ENCODE measurements around the gene THSD4.
"Not testable (repeated sequence)": the region's sequence is repeated elsewhere in the genome, so short reads cannot be mapped to it uniquely, and the experiment has no call there.

Gene THSD4

GRCh38 chr15:71350622-71351378, 235.5 kb downstream of the THSD4 start:
- DNase-seq (ENCODE audit: low read depth) = no peak

DNA sequence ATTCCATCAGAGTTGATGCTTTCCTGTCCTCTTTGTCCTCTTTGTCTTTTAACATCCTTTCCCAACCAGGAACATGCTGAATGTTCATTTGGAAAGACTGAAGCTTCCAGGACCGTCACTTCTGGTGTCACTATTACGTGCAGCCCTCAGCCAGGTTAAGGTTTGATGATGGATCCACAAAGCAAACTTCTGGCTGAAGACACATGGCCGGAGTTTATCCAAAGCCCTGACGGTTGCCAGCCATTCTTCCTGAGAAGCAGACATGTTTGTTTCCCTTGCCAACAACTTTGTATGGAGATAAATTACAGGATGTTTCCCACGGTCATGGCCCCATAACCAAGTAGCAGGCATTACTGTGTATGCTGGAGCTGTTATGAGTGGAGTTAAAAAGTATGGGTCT, 236.9 kb downstream of the THSD4 start:
- DNase-seq (ENCODE audit: low read depth) = no peak

DNA sequence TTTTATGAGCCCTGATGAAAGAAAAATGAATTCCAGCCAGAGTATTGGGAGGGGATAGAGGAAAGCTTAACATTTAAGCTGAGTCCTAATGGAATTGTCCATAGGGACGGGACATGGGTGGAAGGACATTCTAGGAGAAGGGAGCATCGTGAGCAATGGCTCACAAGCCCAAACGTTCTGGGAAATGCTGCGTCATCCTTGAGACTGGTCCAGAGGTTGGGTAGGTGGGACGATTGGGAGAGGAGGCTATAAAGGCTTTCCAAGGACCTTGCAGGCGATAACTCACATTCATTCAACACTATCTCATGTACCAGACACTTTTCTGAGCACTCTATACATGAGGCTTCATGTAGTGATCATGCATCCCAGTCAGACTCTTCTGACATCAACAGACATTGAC, 237.5 kb downstream of the THSD4 start:
- no peak for DNase-seq (ENCODE audit: low read depth)

GRCh38 chr15:71353171-71353570, 237.9 kb downstream of the THSD4 start:
- no peak for DNase-seq (ENCODE audit: low read depth)

DNA sequence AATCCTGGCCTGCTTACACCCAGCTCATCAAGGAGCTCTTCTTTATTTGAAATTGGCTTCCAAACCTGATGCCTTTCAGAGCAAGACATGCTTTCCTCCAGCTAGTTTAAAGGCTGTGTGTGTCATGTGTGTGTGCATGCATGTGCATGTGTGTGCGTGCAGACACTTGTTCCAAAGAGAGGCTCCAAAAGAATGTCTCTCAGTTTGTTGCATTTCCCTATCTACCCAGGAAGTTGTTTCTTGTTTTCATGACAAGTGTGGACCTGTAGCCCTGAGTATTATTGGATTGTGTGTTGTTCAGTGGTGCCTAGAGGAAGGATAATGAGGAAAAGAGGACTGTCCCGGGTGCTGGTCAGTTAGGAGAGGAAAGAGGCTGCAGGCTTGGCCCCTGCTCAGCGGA, 240.0 kb downstream of the THSD4 start:
- DNase-seq (ENCODE audit: low read depth) = no peak

GRCh38 chr15:71357321-71357732, 242.1 kb downstream of the THSD4 start:
- no peak for DNase-seq (ENCODE audit: low read depth)

DNA sequence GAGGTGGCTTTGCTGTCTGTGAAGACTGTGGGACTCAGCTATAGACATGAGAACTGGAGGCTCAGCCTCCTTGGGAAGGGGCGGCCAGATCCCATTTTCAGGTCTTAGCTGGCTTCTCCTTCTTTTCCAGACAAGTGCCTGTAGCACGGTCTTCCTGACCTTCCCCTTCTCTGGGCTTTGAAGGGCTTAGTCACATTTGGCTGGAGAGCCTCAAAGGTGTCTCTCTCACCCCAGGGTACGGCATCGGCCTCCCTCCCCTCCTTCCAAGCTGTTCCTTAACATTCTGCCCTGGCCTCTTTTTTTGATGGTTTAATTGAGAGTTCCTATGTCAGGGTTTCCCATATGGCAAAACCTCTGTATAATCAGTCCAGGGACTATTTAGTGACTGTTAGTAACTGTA, 242.7 kb downstream of the THSD4 start:
- no peak for DNase-seq (ENCODE audit: low read depth)

GRCh38 chr15:71359246-71359645, 244.0 kb downstream of the THSD4 start:
- DNase-seq (ENCODE audit: low read depth) = no peak

- DNase-seq (ENCODE audit: low read depth) = no peak
These were observed 247.3 kb downstream of the THSD4 start for GRCh38 chr15:71362556-71362955.

- no peak for DNase-seq (ENCODE audit: low read depth)
These were observed 248.0 kb downstream of the THSD4 start for GRCh38 chr15:71362987-71363968.

GRCh38 chr15:71364117-71364584, 248.9 kb downstream of the THSD4 start:
- no peak for DNase-seq (ENCODE audit: low read depth)

DNA sequence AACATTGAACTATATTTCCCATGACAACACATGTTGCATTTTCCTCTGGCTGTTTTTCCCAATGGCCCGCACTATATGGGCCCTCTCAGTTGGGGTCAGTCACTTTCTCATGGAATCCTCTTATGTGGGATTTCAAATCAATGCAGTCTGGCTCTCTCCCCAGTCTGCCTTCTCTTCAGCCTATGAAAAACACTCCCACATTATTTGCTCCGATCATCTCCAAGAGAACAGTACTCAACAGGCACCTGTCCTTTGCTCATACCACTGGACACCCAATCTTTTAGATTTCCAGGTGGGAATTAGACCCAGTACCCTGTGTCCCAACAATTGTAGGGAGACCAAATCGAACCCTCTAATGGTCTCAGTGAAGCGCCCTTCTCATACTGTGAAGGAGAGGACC, 251.3 kb downstream of the THSD4 start:
- no peak for DNase-seq (ENCODE audit: low read depth)

- no peak for DNase-seq (ENCODE audit: low read depth)
These were observed 251.7 kb downstream of the THSD4 start for GRCh38 chr15:71366926-71367325.

DNA sequence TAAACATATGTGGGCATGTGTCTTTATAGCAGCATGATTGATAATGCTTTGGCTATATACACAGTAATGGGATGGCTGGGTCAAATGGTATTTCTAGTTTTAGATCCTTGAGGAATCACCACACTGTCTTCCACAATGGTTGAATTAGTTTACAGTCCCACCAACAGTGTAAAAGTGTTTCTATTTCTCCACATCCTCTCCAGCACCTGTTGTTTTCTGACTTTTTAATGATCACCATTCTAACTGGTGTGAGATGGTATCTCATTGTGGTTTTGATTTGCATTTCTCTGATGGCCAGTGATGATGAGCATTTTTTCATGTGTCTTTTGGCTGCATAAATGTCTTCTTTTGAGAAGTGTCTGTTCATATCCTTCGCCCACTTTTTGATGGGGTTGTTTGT, 252.5 kb downstream of the THSD4 start:
- DNase-seq (ENCODE audit: low read depth) = not testable (repeated sequence)

GRCh38 chr15:71372769-71373168, 257.5 kb downstream of the THSD4 start:
- DNase-seq (ENCODE audit: low read depth) = not testable (repeated sequence)

GRCh38 chr15:71373917-71374316, 258.6 kb downstream of the THSD4 start:
- DNase-seq (ENCODE audit: low read depth) = no peak

- DNase-seq (ENCODE audit: low read depth) = peak; percentile 73
These were observed 259.5 kb downstream of the THSD4 start for GRCh38 chr15:71374607-71375352.

- DNase-seq (ENCODE audit: low read depth) = no peak
These were observed 260.7 kb downstream of the THSD4 start for GRCh38 chr15:71375934-71376333.

DNA sequence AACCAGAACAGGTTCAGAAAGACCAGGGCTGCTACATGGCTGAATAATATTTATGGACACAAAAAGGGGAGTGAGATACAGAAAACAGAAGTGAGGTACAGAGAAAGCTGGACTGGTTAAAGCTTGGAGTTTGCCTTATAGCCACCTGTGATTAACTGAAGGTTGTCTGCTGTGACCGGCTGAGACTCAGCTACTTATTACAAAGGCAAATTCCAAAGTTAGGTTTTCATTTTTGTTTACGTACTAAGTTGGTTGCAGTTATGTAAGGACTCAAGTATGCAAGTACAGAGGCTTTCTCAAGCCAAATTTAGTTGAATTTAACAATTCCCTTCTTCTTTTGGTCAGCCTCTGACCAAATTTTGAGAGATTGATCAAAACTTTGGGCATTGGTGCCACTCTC, 264.6 kb downstream of the THSD4 start:
- no peak for DNase-seq (ENCODE audit: low read depth)

DNA sequence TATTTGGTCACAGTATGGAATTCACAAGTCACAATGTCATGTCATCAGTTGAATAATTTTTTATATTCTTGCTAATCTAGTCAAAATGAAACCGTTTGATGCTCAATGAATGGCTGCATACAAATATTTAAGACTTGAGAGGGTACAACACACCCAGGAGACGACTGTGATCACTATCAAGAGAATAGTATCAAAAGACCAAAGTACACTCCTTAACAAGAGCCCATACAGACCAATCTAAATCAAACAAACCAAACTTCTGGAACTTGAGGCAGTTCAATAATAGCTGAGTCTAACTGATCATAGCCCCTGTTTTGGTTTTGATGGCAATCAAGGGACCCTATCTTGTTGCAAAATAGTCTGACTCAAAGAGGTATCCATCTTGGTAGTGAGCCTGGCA, 265.1 kb downstream of the THSD4 start:
- no peak for DNase-seq (ENCODE audit: low read depth)

DNA sequence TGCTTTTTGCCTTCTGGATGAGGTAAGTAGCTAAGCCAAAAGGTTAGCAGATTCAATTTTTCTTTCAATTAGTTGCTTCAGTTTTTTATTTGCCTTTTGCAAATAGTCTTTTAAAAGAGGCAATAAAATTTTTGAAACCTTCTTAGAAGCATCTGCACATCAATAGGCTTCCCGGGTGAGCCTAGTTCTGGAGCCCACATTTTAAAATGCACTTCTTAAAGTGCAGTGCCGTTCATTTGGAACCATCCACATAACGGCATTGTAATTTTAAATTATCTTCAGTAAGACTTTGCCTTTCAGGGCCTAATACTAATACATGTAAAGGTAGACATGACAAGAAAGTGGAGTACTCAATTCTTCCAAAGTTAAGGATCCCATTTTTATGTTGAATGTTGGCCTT, 269.2 kb downstream of the THSD4 start:
- no peak for DNase-seq (ENCODE audit: low read depth)

DNA sequence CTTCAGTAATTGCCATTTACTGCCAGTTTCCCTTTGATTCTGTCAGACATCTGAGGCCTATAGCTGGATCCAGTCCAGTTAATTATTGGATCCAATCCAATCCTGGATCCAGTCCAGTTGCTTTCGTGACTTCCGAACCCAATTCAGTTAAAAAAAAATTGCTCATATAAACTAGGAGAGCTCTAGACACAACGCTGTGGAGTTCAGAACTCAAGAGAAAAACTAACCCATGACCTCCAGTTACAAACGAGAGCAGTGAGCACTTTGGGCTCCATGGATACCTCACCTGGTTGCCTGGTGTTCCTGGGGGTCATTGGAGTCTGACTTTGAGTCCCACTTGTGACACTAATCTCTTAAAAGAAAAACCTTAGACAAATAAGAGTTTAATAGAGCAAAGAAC, 269.8 kb downstream of the THSD4 start:
- no peak for DNase-seq (ENCODE audit: low read depth)

Measured in fibroblast of gingiva (primary cell).